ENCODE data around the gene CPNE1.

The CPNE1 gene

GRCh38 chr20:35610833-35611427 is 53.8 kb downstream of the CPNE1 start:
- Histone ChIP-seq H3K27ac (no peak overlapping the region), H3K4me3 (no peak overlapping the region)
- no peak for TF ChIP-seq CTCF (IDR thresholded peaks at IDR 0.05)
- no peak for DNase-seq (ENCODE audit: low spot score)

- no peak overlapping the region for H3K4me3 ChIP-seq
- no peak for TF ChIP-seq CTCF (IDR thresholded peaks at IDR 0.05)
- H3K27ac ChIP-seq: no peak overlapping the region
- no peak for DNase-seq (ENCODE audit: low spot score)
Measured at GRCh38 chr20:35607003-35607735, 57.5 kb downstream of the CPNE1 start.

- DNase-seq (ENCODE audit: low spot score): no peak
- Histone ChIP-seq H3K4me3 (no peak overlapping the region), H3K27ac (no peak overlapping the region)
- TF ChIP-seq CTCF (IDR thresholded peaks at IDR 0.05): no peak
Measured at GRCh38 chr20:35606127-35606526, 58.6 kb downstream of the CPNE1 start.

GRCh38 chr20:35604449-35604747 is 60.3 kb downstream of the CPNE1 start:
- no peak for TF ChIP-seq CTCF (IDR thresholded peaks at IDR 0.05)
- Histone ChIP-seq H3K27ac (no peak overlapping the region), H3K4me3 (no peak overlapping the region)
- DNase-seq (ENCODE audit: low spot score): peak; percentile 68

- TF ChIP-seq CTCF (IDR thresholded peaks at IDR 0.05): no peak
Measured at GRCh38 chr20:35603695-35604448, 60.8 kb downstream of the CPNE1 start.

GRCh38 chr20:35602851-35603495 is 61.7 kb downstream of the CPNE1 start:
- Histone ChIP-seq H3K27ac (no peak overlapping the region), H3K4me3 (no peak overlapping the region)
- TF ChIP-seq CTCF (IDR thresholded peaks at IDR 0.05): no peak
- no peak for DNase-seq (ENCODE audit: low spot score)

More at GRCh38 chr20:35603695-35604448, 60.8 kb downstream of the CPNE1 start:
- no peak overlapping the region for H3K27ac ChIP-seq
- DNase-seq (ENCODE audit: low spot score): no peak
- no peak overlapping the region for H3K4me3 ChIP-seq

All from coronary artery (tissue), 2 donors.